Superior temporal gyrus (tissue), 1 donor: ENCODE data around the gene ACAP3.

ENCODE experiments used
- DNase-seq: peaks from one replicate; pipeline ENCODE4 v3.0.0-alpha.2; 2016; ENCODE audit errors: extremely low spot score

Gene ACAP3

DNA sequence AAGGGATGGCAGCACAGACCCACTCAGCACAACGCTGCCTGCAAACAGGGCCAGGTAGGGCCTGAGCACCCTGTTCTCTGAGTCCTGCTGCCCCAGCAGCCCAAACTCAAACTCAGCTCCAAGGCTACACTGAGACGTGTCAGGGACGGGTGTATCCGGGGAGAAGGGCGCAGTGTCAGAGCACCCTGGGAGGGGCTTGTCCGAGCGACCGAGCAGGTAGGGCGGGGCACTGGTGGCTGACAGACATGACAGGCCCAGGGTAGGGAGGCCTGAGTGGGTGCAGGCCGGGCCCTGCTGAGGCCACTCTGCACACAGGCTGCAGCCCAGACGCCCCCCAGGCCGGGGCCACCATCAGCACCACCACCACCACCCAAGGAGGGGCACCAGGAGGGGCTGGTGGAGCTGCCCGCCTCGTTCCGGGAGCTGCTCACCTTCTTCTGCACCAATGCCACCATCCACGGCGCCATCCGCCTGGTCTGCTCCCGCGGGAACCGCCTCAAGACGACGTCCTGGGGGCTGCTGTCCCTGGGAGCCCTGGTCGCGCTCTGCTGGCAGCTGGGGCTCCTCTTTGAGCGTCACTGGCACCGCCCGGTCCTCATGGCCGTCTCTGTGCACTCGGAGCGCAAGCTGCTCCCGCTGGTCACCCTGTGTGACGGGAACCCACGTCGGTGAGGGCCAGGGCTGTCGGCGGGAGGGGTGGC, 22.0 kb downstream of the ACAP3 start:
- DNase-seq = no peak

DNA sequence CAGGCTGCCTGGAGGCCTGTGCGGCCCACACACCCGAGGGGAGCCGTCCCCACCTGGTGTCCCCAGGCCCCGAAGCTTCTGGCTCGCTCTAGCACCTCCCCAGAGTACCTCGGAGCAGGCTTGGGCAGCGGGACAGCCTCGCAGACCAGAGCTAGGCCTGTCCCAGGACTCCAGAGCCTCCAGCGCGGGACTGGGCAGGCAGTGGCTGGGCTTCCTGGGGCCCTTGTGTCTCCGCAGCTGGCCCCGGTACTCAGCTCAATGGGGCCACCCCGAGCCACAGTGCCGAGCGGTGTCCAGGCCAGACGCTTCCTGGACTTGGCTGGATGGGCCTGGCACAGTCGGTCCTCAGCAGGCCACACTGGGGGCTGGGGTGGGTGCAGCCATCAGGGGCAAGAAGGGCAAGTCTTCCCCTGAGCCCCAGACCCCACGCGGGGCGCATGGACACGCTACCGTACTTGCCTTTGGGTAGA, 22.6 kb downstream of the ACAP3 start:
- no peak for DNase-seq

DNA sequence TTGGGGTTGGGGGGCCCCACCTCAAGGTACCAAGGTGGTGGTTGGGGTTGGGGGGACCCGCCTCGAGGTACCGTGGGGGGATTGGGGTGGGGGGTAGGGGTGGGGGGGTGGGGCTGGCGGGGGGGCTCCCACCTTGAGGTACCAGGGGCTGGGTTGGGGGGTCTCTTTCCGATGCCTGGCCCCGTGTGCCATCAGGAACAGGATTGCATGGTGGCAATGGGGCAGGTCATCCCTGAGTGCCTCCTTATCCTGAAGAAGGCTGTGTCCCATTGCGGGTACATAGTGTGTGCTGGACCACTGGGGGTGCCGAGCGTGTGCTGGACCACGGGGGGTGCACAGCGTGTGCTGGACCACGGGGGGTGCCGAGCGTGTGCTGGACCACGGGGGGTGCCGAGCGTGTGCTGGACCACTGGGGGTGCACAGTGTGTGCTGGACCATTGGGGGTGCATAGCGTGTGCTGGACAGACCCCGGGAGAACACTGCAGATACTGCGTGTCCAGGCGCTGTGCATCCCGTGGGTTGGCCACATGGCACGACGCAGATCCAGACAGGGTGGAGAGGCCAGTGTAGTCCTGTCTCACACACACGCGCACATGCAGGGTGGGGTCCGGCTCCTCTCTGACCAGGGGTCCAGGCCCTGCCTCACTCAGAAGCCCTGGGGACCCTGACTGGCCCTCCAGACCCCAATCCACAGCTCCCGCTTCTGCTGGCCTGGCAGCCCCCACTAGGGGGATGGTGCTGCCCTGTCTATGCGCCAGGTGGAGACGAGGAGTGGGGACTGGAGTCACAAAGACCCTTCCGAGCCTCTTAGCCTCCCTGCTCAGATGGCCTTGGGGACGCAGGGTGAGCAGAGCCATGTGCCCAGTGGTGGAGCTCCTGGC, 23.3 kb downstream of the ACAP3 start:
- no peak for DNase-seq

DNA sequence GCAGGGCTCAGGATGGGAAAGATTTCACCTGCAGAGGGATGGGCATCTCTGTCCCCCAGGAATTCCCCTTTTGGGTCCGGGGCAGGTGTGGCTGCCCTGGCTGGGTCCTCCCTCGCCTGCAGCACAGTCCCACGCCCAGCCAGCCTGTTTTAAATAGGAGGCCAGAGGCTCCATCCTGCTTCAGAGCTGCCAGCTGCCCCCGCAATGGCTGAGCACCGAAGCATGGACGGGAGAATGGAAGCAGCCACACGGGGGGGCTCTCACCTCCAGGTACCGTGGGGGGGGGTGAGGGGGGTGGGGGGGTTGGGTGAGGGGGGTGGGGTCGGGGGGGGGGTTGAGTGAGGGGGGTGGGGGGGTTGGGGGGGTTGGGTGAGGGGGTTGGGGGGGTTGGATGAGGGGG, 23.9 kb downstream of the ACAP3 start:
- DNase-seq = no peak

DNA sequence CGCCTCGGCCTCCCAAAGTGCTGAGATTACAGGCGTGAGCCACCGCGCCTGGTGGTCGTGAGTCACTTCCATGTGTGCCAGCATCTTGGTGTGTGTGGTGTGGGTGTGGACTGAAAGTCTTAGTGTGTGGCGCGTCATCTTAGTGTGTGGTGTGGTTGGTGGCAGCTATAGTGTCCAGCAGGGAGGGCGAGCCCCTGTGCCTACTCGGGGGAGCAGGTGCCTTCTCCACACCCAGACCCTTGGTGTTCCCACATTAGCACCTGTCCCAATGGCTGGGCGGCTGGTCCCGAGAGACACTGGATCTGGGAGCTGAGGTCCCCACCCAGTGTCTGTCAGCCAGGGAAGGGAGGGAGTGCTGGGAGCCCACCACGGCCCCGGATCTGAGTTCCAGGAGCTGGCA, 24.7 kb downstream of the ACAP3 start:
- no peak for DNase-seq

DNA sequence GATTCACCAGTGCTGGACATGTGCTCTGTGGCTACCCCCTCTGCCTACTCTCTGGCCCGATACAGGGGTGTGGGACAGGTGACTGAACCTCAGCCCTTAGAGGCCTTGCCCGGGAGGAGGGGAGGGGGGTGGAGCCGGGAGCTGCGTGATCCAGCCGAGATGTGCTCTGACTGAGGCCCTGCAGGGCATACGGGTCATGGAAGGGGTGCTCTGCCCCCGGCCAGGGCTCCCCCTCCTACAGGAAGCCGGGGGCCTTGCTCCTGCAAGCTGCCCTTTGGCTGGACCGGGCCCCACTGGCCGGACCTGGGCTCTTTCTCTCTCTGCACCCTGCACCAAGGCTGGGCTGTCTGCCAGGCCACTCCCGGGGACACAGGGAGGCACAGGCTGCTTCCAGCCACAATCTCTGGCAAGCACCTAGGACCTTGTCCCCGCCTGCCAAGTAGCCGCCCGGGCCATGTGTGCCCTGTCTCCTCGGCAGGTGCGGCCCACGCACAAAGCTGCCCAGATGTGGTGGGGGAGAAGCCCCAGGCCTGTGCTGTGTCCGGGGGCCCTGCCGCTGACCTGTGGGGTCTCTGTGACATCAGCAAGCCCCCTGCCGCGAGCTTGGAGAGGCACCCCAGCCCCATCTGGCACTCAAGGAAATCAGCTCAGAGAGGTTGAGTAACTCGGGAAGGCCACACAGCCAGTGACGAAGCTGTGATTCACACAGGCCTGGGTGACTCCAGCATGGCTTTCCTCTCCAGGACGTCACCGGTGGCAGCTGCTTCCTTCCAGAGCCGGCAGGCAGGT, 26.0 kb downstream of the ACAP3 start:
- DNase-seq = no peak

DNA sequence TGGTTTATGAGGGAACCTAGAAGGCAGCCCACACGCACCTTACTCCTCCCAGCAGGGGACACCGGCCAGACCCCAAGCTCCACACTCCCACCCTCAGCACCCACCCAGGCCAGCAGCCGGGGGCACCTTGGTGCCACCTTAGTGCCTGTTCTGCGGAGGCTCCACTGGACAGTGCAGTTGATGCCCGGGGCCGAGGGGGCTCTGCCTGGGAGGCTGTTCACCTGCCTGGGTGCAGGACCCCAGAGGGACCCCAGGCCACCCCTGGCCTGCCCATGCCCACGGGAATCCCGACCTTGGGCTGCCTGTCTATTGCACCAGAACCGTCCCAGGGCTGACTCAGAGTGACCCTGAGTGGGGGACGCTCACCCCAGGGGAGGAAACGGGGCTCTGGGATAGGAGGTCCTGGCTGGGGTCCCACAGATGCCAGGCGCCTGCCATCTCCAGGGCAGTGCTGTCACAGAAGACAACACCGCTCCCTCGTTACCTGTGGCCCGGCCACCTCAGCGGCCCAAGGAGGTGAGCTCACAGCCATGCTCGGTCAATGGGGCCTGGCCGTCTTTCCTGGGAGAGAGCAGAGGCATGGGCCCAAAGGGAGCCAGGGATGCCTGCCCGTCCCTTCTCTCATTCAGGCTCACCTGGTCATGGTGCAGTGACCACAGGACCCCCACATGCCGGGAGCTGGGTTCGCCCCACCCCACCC, 26.8 kb downstream of the ACAP3 start:
- no peak for DNase-seq

DNA sequence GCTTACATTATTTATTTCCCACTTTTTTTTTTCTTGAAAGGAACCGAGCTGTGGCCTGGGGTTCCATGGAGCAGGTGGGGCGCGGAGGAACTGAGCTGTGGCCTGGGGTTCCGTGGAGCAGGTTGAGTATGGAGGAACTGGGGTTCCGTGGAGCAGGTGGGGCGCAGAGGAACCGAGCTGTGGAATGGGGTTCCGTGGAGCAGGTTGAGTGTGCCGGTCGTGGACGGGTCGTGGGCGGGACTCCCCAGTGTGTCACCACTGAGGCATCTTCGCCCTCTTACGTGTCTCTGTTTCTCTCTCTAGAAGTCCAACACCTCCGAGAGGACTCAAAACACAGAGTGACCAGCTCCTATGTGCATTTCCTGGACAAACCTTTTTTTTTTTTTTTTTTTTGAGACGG, 28.7 kb downstream of the ACAP3 start:
- DNase-seq = no peak

DNA sequence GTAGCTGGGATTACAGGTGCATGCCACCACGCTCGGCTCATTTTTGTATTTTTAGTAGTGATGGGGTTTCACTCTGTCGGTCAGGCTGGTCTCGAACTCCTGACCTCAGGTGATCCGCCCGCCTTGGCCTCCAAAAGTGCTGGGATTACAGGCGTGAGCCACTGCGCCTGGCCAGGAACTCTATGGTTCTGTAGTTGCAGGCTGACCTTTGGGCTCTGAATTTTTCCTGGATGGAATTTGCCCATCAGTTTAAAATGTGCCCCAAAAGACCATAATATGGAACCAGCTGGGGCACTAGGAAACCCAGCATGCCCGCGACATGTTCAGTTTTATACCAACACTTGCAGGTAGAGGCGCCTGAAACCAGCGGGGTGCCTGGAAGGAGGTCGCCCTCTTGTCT, 29.1 kb downstream of the ACAP3 start:
- no peak for DNase-seq

DNA sequence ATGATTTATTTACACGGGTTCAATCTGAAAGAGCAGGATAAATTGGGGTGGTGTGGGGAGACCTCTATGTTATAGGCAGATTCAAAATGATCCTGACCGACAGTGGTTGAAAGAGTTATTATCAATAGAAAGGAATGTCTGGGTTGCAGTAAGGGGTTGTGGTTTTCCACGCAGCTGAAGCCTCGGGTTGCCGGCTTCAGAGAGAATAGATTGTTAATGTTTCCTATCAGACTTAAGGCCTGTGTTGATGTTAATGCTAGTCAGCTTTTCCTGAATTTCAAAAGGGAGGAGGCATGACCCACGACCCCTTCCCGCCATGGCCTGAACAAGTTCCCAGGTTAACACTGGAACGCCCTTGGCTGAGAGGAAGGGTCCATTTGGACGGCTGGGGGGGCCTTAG, 31.9 kb downstream of the ACAP3 start:
- DNase-seq = no peak

DNA sequence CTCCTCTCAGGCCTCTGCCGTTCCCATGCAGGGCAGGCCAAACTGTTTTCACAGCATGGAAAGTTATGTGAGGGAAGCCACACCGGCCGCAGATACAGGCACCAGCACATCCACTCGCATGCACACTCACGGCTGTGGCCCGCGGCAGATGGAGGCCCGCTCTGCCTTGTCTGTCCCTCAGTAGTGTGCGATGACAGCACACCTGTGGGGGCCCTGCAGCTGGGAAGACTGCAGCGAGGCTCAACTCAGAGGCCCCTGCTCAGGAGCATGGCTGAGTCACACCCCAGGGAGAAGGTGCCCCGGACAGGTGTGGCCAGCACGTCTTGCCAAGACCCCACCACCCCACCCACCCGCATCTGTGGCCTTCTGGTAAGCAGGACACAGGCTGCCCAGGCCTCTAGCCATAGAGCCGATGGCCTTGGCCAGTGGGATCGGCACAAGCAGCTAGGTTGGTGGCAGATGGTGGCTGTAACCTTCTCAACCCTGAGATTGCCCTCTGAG, 32.7 kb downstream of the ACAP3 start:
- no peak for DNase-seq

DNA sequence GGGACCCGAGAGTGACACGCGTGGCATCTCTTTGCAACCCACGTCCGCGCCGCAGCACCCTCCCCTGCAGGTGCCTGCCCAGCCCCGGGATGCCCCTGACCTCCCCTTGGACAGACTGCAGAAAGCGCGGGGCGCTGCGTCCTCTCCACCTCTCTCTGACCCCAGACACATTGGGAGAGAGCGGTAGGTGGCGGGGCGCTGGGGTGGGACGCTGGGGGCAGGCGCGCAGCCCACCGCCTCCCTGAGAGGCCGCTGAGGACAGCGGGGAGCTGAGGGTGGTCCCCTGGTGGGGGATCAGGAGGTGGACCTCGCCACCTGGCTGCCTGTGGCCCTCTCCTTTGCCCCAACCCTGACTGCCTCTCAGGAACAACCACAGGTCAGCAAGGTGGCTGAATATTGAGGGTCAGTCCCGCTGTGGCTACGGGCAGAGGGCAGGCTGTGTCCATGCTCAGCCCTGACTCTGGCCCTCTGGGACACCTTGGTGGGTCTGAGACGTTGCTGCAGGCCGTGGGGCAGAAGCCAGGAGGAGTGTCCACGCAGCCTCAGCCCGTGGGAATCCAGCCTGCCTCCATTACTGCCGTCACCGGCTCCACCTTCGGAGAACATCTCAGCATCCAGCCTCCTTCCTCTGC, 33.3 kb downstream of the ACAP3 start:
- DNase-seq = no peak

DNA sequence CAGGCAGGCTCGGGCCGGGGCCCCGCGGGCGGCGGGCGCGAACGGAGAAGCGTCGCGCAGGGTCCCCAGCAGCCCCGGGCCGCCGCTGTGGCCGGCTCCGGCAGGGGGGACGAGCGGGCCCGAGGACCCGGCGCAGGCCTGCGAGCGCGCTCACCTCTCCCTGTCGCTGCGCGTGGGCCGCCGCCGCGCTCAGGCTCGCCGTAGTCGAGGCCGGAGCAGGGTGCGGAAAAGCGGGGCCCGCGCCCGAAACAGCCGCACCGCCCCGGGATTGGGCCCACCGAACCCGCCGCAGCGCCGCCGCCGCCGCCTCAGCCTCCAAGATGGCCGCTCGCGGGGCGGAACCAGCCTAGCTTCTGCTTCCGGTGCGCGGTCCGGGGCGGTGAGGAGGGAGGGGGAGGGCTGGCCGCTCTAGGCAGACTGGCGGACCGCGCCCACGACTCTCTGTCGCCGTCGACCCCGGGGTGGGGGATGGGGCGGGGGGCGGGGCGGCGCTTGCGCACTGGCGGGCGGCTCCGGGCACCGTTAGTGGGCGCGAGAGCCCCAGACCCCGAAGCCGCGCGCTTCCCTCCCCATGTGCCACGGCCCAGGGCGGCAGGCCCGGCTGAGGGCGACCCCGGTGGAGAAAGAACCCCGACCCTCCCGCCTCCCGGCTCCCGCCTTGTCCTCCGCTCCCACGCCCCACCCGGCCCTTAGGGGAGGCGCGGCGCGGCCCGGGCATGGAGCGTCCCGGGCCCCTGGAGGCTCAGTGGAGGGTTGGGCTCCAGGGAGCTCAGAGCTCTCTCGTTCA, 34.0 kb downstream of the ACAP3 start, which contains the start of gene UBE2J2:
TSS of gene UBE2J2 (minus strand) at position 343 of the 787 bp plus-strand sequence. CDS start 5,862 bp downstream, outside the sequence.
- DNase-seq = peak; percentile 79

DNA sequence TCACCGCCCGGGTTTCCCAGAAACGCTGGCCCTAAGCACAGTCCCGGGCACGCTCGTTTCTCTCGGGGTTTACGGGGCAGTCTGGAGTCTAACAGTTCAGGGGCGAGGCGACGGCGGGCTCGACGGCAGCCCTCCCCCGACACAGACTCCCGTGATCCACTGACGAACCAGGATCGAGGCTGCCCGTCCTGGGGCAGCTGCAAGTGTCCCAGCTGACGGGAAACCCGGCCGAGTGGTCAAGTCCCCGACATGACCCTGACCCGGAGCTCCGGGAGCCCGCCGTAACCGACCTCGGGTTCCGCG, 34.6 kb downstream of the ACAP3 start:
- DNase-seq = no peak

DNA sequence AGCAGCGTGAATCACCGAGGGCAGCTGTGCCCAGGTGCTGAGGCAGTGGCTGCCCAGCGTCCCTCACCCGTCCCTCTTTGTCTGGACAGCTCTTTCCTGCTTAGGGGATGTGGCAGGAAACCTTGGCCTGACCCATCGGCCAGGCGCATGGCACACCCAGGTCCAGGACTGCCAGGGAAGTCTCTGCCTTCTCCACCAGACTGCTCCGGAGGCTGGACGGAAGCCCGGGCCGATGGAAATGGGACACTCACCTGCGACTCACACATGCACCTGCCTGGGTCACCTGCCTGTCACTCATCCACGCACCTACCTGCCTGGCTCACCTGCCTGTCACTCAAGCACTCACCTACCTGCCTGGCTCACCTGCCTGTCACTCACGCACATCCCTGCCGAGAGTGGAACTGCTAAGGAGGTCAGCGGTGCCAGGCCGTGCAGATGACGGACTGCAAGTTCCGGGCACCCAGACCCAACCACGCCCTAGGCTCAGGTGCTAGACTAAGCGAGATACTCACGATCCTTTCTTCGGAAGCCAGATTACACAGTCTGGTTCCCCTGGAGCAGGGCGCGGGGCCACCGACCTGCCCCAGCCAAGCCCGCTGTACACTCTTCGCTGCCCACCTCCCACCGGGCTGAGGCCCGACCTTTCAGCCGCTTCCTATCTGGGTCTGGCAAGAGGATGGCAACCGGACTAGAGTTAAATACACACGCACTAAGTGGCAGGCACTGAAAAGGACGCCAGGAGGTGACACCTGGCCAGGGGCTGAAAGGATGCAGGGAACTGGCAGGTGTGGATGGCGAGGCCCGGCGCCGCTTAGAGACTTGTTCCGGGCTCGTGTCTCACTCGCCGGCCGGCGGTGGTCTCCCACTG, 35.2 kb downstream of the ACAP3 start:
- DNase-seq = no peak

DNA sequence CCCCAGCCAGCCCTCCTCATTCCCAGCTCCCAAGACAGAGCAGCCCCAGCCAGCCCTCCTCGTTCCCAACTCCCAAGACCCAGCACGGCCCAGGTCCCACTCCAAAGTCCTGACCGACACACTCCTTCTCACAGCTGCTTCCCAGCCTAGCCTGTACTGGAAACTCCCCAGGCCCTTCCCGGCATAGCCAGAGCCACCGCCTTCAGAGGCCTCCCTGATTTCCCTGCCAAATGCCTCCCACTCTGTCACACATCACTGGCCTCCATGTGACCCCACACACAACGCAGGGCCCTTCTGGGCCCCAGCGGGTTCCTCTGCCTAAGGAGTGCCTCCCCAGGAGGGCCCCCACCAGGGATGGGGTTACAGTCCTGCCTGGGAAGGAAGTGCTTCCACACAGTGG, 36.9 kb downstream of the ACAP3 start:
- DNase-seq = no peak

DNA sequence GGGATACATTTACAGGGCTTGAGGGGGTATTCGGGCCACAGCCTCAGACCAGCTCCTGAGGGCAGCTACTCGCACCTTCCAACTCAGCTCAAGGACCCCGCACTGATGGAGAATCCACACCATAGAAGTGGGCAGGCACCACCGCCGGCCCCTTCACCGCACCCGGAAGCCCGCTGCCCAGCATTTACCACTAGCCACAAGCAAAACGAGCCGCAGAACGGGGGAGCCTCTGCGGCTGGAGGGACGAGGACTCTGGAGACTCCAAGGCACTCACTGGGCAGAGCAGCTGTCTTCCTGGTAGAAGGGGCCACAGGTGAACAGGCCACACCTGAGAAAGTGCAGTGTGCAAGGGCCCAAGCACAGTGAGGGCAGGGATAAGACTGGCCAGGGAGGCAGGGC, 39.4 kb downstream of the ACAP3 start:
- DNase-seq = no peak

DNA sequence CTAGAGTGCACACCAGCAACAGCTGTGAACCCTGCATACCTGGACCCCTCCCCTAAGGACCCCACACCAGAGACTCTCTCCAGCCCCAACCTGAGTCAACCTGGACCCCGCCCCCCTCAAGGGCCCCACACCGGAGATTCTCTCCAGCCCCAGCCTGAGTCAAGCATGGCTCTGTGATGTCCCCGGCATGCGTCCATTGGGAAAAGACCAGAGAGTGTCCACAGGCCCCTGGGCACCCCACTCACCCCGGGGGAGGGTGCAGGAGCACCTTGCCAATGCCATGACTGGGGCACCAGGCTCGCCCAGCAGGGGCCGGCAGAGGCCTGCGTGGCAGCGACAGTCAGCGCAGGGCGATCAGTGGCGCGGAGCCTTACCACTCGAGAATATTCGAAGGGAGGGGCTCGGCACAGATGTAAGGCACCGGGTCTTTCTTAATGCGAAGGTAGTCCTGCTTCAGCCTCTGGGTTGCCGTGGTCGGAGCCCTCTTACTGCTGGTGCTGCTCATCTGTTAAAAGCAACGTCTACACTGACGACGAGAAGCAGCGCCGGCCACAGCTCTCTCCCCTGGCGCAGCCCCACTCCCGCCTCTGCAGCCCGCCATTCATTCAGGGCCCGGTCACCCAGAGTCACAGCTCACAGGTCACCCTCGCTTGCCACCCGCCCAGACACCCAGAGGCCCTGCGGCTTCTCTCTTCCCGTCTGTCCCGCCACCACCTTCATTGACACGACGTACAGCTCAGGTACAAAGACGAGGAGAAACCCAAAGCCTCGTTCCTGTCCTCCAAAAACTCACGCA, 40.0 kb downstream of the ACAP3 start:
- DNase-seq = no peak
